H1 (cell line): ENCODE results near the gene PRR35. TPM values are rescaled to one million over a fixed set of nuclear protein-coding genes. Genes with fewer than 3 reads are reported as not detected.

ENCODE experiments used
- CTCF ChIA-PET: fragments of 300-600 bp; sonication (Branson Sonifier 250); formaldehyde crosslinking; loops from one replicate; lab custom pipeline; 2021; ENCODE audit not compliant: partially characterized antibody; lab: Charles Lee
- POLR2A ChIA-PET: fragments of 300-600 bp; sonication (Branson Sonifier 250); formaldehyde crosslinking; loops from one replicate; lab custom pipeline; 2021; ENCODE audit warnings: inconsistent platforms; ENCODE audit not compliant: partially characterized antibody; lab: Charles Lee
- DNase-seq, 2 experiments: peaks; one replicate each; pipeline versions ENCODE4 v3.0.0 to v3.0.0-alpha.2; 2010 to 2022; ENCODE audit warnings: low spot score in 2 of 2, low read depth in 1 of 2, mixed read lengths in 1 of 2
- FAIRE-seq: peaks from 2 replicates; lab custom pipeline; 2011; peaks lifted over from hg19 to GRCh38; lab: Jason Lieb, UNC
- H2AFZ ChIP-seq: 2 replicates; pipeline ENCODE4 v1.8.1; 2012; ENCODE audit warnings: low read length, inconsistent platforms
- H2AK5ac ChIP-seq: 2 replicates; pipeline ENCODE4 v1.6.1; 2013; ENCODE audit warnings: low read depth, low read length
- H2BK120ac ChIP-seq: replicated peaks from 2 replicates; pipeline ENCODE3; 2013; ENCODE audit warnings: low read depth, low read length, inconsistent platforms
- H2BK12ac ChIP-seq: 2 replicates; pipeline ENCODE4 v1.6.1; 2013; ENCODE audit warnings: low read depth, low read length
- H2BK15ac ChIP-seq: 2 replicates; pipeline ENCODE4 v1.6.1; 2013; ENCODE audit warnings: low read length
- H2BK20ac ChIP-seq: 2 replicates; pipeline ENCODE4 v1.6.1; 2013; ENCODE audit warnings: low read length
- H2BK5ac ChIP-seq: 2 replicates; pipeline ENCODE4 v1.6.1; 2013; ENCODE audit warnings: low read depth, low read length
- H3K14ac ChIP-seq: 2 replicates; pipeline ENCODE4 v1.6.1; 2013; ENCODE audit warnings: inconsistent platforms; ENCODE audit not compliant: insufficient read length
- H3K18ac ChIP-seq: 2 replicates; pipeline ENCODE4 v1.6.1; 2013; ENCODE audit warnings: low read length; ENCODE audit errors: extremely low read depth
- H3K23ac ChIP-seq: 2 replicates; pipeline ENCODE4 v1.6.1; 2013; ENCODE audit warnings: inconsistent platforms; ENCODE audit not compliant: insufficient read length
- H3K23me2 ChIP-seq: 2 replicates; pipeline ENCODE4 v1.6.1; 2013; ENCODE audit warnings: low read depth, low read length
- H3K27ac ChIP-seq: 2 replicates; pipeline ENCODE4 v1.6.1; 2011; ENCODE audit warnings: low read depth, low read length, inconsistent platforms
- H3K27me3 ChIP-seq, 4 experiments: replicated peaks in 1 of 4; 1 replicate in 1 of 4; 2 replicates in 3 of 4; pipeline versions ENCODE4 v1.6.1 to v1.8.1; 2011 to 2013; ENCODE audit warnings: low read length in 3 of 4, mild to moderate bottlenecking in 3 of 4, inconsistent platforms in 2 of 4, mixed read lengths in 2 of 4, moderate library complexity in 1 of 4; ENCODE audit not compliant: control insufficient read depth in 3 of 4, insufficient read depth in 3 of 4; ENCODE audit errors: extremely low read depth in 1 of 4
- H3K36me3 ChIP-seq, 4 experiments: 2 replicates each; pipeline versions ENCODE4 v1.6.1 to v1.8.1; 2011 to 2013; ENCODE audit warnings: mild to moderate bottlenecking in 4 of 4, low read length in 3 of 4, moderate library complexity in 2 of 4, control low read depth in 1 of 4, inconsistent platforms in 1 of 4; ENCODE audit not compliant: insufficient read depth in 4 of 4, control insufficient read depth in 2 of 4
- H3K4ac ChIP-seq: replicated peaks from 2 replicates; pipeline ENCODE3; 2013; ENCODE audit warnings: low read length, low read depth, mixed read lengths, inconsistent platforms; ENCODE audit not compliant: insufficient read length
- H3K4me1 ChIP-seq, 4 experiments: replicated peaks in 1 of 4; 1 replicate in 1 of 4; 2 replicates in 3 of 4; pipeline versions ENCODE4 v1.6.1 to v1.8.1; 2011 to 2013; ENCODE audit warnings: low read length in 3 of 4, inconsistent platforms in 2 of 4, mixed read lengths in 1 of 4; ENCODE audit not compliant: insufficient read depth in 4 of 4, control insufficient read depth in 3 of 4
- H3K4me2 ChIP-seq, 2 experiments: 2 replicates each; pipeline versions ENCODE4 v1.6.1 to v1.8.1; 2011 to 2013; ENCODE audit warnings: low read depth in 2 of 2, low read length in 2 of 2, control low read depth in 1 of 2, inconsistent platforms in 1 of 2, mild to moderate bottlenecking in 1 of 2; ENCODE audit not compliant: insufficient read depth in 1 of 2
- H3K4me3 ChIP-seq, 4 experiments: fragments of 200-600, 300-600 bp in 1 of 4; sonication (generic), shearing (Covaris generic), sonication (Bioruptor Twin) in 1 of 4; 2 replicates each; pipeline versions ENCODE4 v1.5.1 to v1.8.1; 2011 to 2016; ENCODE audit warnings: low read length in 4 of 4, low read depth in 3 of 4, control low read depth in 2 of 4, inconsistent platforms in 2 of 4, mild to moderate bottlenecking in 2 of 4, mixed read lengths in 1 of 4, moderate library complexity in 1 of 4; ENCODE audit not compliant: insufficient read depth in 2 of 4; ENCODE audit errors: extremely low read depth in 1 of 4
- H3K56ac ChIP-seq: replicated peaks from 2 replicates; pipeline ENCODE3; 2013; ENCODE audit warnings: low read depth, mild to moderate bottlenecking, mixed read lengths, low read length, inconsistent platforms; ENCODE audit not compliant: insufficient read length
- H3K79me1 ChIP-seq: 2 replicates; pipeline ENCODE4 v1.6.1; 2013; ENCODE audit warnings: low read depth, low read length, control low read depth
- H3K79me2 ChIP-seq, 2 experiments: 2 replicates each; pipeline versions ENCODE4 v1.6.1 to v1.8.1; 2012 to 2013; ENCODE audit warnings: low read length in 2 of 2, mild to moderate bottlenecking in 2 of 2, inconsistent platforms in 1 of 2; ENCODE audit not compliant: insufficient read depth in 2 of 2, control insufficient read depth in 1 of 2
- H3K9ac ChIP-seq, 4 experiments: replicated peaks in 1 of 4; 1 replicate in 1 of 4; 2 replicates in 3 of 4; pipeline versions ENCODE4 v1.6.1 to v1.8.1; 2011 to 2013; ENCODE audit warnings: low read depth in 3 of 4, low read length in 3 of 4, control low read depth in 2 of 4, mild to moderate bottlenecking in 2 of 4, moderate library complexity in 2 of 4, inconsistent platforms in 1 of 4; ENCODE audit errors: extremely low read depth in 1 of 4
- H3K9me3 ChIP-seq, 2 experiments: 2 replicates each; pipeline versions ENCODE4 v1.6.1 to v1.8.1; 2012 to 2013; ENCODE audit warnings: mild to moderate bottlenecking in 2 of 2, moderate library complexity in 2 of 2, control low read depth in 1 of 2, inconsistent platforms in 1 of 2, low read depth in 1 of 2, low read length in 1 of 2, mixed read lengths in 1 of 2; ENCODE audit not compliant: insufficient read depth in 2 of 2
- H4K20me1 ChIP-seq, 2 experiments: replicated peaks in 1 of 2; 2 replicates each; pipeline versions ENCODE3 to v1.8.1; 2011 to 2013; ENCODE audit warnings: inconsistent platforms in 2 of 2, low read length in 2 of 2, mild to moderate bottlenecking in 1 of 2; ENCODE audit not compliant: insufficient read depth in 2 of 2, control insufficient read depth in 1 of 2
- H4K5ac ChIP-seq: 2 replicates; pipeline ENCODE4 v1.6.1; 2013; ENCODE audit warnings: low read length, low read depth, mixed read lengths, inconsistent platforms; ENCODE audit not compliant: insufficient read length
- H4K8ac ChIP-seq: 2 replicates; pipeline ENCODE4 v1.8.0; 2013; ENCODE audit warnings: mild to moderate bottlenecking, moderate library complexity, low read length, inconsistent platforms; ENCODE audit not compliant: insufficient read depth; ENCODE audit errors: extremely low read depth
- H4K91ac ChIP-seq: replicated peaks from 2 replicates; pipeline ENCODE3; 2013; ENCODE audit warnings: low read length, mixed read lengths, inconsistent platforms; ENCODE audit not compliant: insufficient read length
- SAP30 ChIP-seq: fragments of 300-600 bp; sonication (generic); IDR thresholded peaks from 2 replicates; pipeline ENCODE4 v1.7.1; 2012; ENCODE audit warnings: low read length, moderate library complexity, mild to moderate bottlenecking, inconsistent platforms; ENCODE audit not compliant: insufficient read depth, insufficient replicate concordance
- SIX5 ChIP-seq: IDR thresholded peaks from 2 replicates; pipeline ENCODE4 v1.6.1; 2011; ENCODE audit warnings: mild to moderate bottlenecking, low read depth, low read length
- WGBS, 2 experiments: shearing (Covaris generic) in 1 of 2; methylation state at CpG; one replicate each; pipeline versions ENCODE4 v1.1.6 to v1.1.7; 2013 to 2015; ENCODE audit warnings: low lambda C conversion rate in 2 of 2, mixed read lengths in 2 of 2, inconsistent platforms in 1 of 2, low coverage in 1 of 2, missing lambda C conversion rate in 1 of 2; ENCODE audit not compliant: insufficient replicate concordance in 2 of 2, insufficient coverage in 1 of 2, insufficient read length in 1 of 2; ENCODE audit errors: extremely low coverage in 1 of 2, missing lambda C conversion rate in 1 of 2; 5-methylcytosine and 5-hydroxymethylcytosine counted together
- polyA plus RNA-seq, 7 experiments: library from polyadenylated mRNA; depleted of rRNA in 3 of 7; stranded (reverse) in 5 of 7; unstranded in 2 of 7; fragments of >200 nt in 5 of 7; fragments of 200-250 nt in 2 of 7; gene quantifications; 1 replicate in 5 of 7; 2 replicates in 1 of 7; 4 replicates in 1 of 7; pipeline versions ENCODE4 v1.2.1 to v1.2.3, GENCODE V29; 2011 to 2013; ENCODE audit warnings: missing spikeins in 2 of 7, mixed read lengths in 2 of 7
- total RNA-seq: library from RNA; stranded (reverse); fragmentation: NEBNext Ultra II Directional; extraction: Animal tissue kit (Norgen Biotek cat#: 25700); gene quantifications from 2 replicates; pipeline ENCODE4 v1.2.1, GENCODE V29; 2021

Gene PRR35
- total and polyA plus RNA-seq, 2 of the 8 experiments (the other 6 are each of a cell fraction or from before 2014, with no cell fraction given), result 0.38 to 0.50 TPM

DNA sequence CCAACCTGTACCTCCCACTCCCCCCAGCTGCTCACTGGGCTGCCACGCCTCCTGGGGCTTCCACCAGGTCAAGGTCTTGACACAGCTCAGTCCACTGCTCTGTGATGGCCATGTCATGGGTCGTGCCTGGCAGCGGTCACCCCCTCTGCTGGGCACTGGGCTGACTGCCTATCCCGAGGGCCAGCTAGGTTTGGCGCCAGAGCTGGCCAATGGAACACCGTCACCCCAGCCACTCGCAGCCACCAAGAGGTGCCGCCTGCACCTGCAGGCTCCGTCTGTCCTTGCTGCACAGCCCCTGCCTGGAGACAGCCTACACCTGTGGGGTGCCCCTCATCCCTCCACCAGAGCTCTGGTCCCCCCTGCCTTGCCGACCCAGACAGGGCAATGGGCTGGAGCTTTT is 25.2 kb downstream of the PRR35 start:
- CTCF ChIA-PET, result interaction anchor here (0.6 to 5.4 kb wide), 11 partner anchors 8 to 351 kb away, joined by 3 to 35 read pairs (median 4); partner anchors contain the start of gene WFIKKN1
- Histone ChIP-seq H2AFZ (no peak overlapping the region), H4K8ac (no peak overlapping the region), H3K9me3 (no peaks in the 10 kb centered on the region), H3K27ac (no peak overlapping the region), H3K23ac (no peak overlapping the region), H2BK20ac (no peak overlapping the region), H4K5ac (no peak overlapping the region), H3K79me2 (peaks cover 0 to 5% of the 10 kb centered on the region in 2 experiments; a peak in 1 of 4 replicates), H2BK120ac (no peak overlapping the region), H3K56ac (no peak overlapping the region), H3K4me3 (no peak overlapping the region), H4K20me1 (peaks cover 2 to 22% of the 10 kb centered on the region in 2 experiments), H3K36me3 (peaks cover 0 to 2% (median 0%) of the 10 kb centered on the region in 4 experiments; a peak in 1 of 8 replicates), H2BK15ac (no peak overlapping the region), H3K4me2 (no peak overlapping the region), H3K4ac (no peak overlapping the region), H3K23me2 (peaks cover 7% of the 10 kb centered on the region; the same call in 1 of the 2 replicates), H2BK12ac (no peak overlapping the region), H3K27me3 (peaks cover 0 to 26% (median 19%) of the 10 kb centered on the region in 4 experiments; a peak in 5 of 7 replicates), H3K9ac (no peak overlapping the region), H3K18ac (no peak overlapping the region), H3K79me1 (no peaks in the 10 kb centered on the region), H3K4me1 (peaks cover 0 to 26% (median 19%) of the 10 kb centered on the region in 4 experiments; a peak in 6 of 7 replicates), H4K91ac (no peak overlapping the region), H3K14ac (no peak overlapping the region), H2AK5ac (no peak overlapping the region), H2BK5ac (no peak overlapping the region)
- 49% methylated on average over 10 of the region's 10 CpGs; no CpG with 5 or more reads in 1 of the 2 experiments for WGBS, 2 experiments
- no peak for DNase-seq
- POLR2A ChIA-PET, result interaction anchor here (0.5 to 7.9 kb wide), 9 partner anchors 8 to 176 kb away, joined by 3 to 58 read pairs (median 4); partner anchors contain the start of genes NHLRC4, PIGQ and WFIKKN1
- FAIRE-seq, result no peak
- TF ChIP-seq SIX5, result no peak
- TF ChIP-seq SAP30, result no peak
